Measurements from ENCODE around the gene GOLGA5. TPM values are rescaled to one million over a fixed set of nuclear protein-coding genes. Genes with fewer than 3 reads are reported as not detected.
A peak's percentile ranks its signal among the peaks of the same experiment; 100 is the strongest.

GOLGA5 gene
- total and polyA plus RNA-seq, 2 of the 13 experiments (the other 11 are each of a cell fraction or from before 2014, with no cell fraction given), result 31.0 to 40.0 TPM

- TF ChIP-seq ZNF597 (CRISPR knock-in tag; IDR thresholded peaks at IDR 0.05) (no peak), PLSCR1 (CRISPR knock-in tag; IDR thresholded peaks at IDR 0.05; ENCODE audit: borderline replicate concordance) (no peak), PRDM10 (CRISPR knock-in tag; IDR thresholded peaks at IDR 0.05; ENCODE audit: low read depth) (no peak), ZNF263 (CRISPR knock-in tag; IDR thresholded peaks at IDR 0.05) (0 out of 2 replicates have a peak, but pooled peaks have one; percentile 9), CAMTA2 (CRISPR knock-in tag; IDR thresholded peaks at IDR 0.05; ENCODE audit: borderline replicate concordance) (no peak), MBNL3 (CRISPR knock-in tag; conservative IDR thresholded peaks at IDR 0.05) (no peak), NBN (conservative IDR thresholded peaks at IDR 0.05) (no peak), IRF1 (CRISPR knock-in tag; IDR thresholded peaks at IDR 0.05; ENCODE audit: low read depth) (no peak), ZNF292 (CRISPR knock-in tag; IDR thresholded peaks at IDR 0.05; ENCODE audit: borderline replicate concordance, low read depth) (0 out of 2 replicates have a peak, but pooled peaks have one; percentile 20), HOXD1 (CRISPR knock-in tag; IDR thresholded peaks at IDR 0.05) (0 out of 2 replicates have a peak, but pooled peaks have one; percentile 18), RXRB (CRISPR knock-in tag; IDR thresholded peaks at IDR 0.05; ENCODE audit: borderline replicate concordance) (peak; percentile 55), SAFB2 (CRISPR knock-in tag; IDR thresholded peaks at IDR 0.05; ENCODE audit: borderline replicate concordance, low read depth) (no peak; the same call in 1 of the 2 replicates), SKIL (CRISPR knock-in tag; IDR thresholded peaks at IDR 0.05; ENCODE audit: borderline replicate concordance) (peak; percentile 63; the same call in 1 of the 2 replicates), REPIN1 (CRISPR knock-in tag; IDR thresholded peaks at IDR 0.05; ENCODE audit: borderline replicate concordance, low read depth) (peak; percentile 95), ZNF747 (CRISPR knock-in tag; IDR thresholded peaks at IDR 0.05; ENCODE audit: borderline replicate concordance) (peak; percentile 68; the same call in 1 of the 2 replicates), PRPF4 (IDR thresholded peaks at IDR 0.05; ENCODE audit: low read depth, low read length, poor library complexity, severe bottlenecking) (no peak), ATF3 (CRISPR knock-in tag; IDR thresholded peaks at IDR 0.05) (no peak), NCOA2 (CRISPR knock-in tag; IDR thresholded peaks at IDR 0.05) (peak; percentile 39; the same call in 1 of the 2 replicates)
These were observed at the start of gene GOLGA5 (continued) for GRCh38 chr14:92793709-92794546.

All from HepG2 (cell line).